Activated CD4-positive, alpha-beta memory T cell treated with anti-CD3 and anti-CD28 coated beads for 36 hours (primary cell): Measurements from ENCODE around the gene CHDH. TPM values are rescaled to one million over a fixed set of nuclear protein-coding genes. Genes with fewer than 3 reads are reported as not detected.

Experiments used
- CTCF ChIA-PET: fragments of 350-600 bp; sonication (Branson Sonifier 250); formaldehyde crosslinking; loops from one replicate; lab custom pipeline; 2021; ENCODE audit warnings: antibody characterized with exemption, inconsistent platforms; lab: Charles Lee
- POLR2A ChIA-PET: fragments of 350-600 bp; sonication (Branson Sonifier 250); formaldehyde crosslinking; loops from one replicate; lab custom pipeline; 2021; ENCODE audit warnings: antibody characterized with exemption; lab: Charles Lee
- DNase-seq: peaks from one replicate; pipeline ENCODE4 v3.0.0-alpha.2; 2020
- H3K27ac Mint-ChIP-seq: one replicate; pipeline ENCODE4 v1.8.0; 2021; ENCODE audit warnings: mixed read lengths
- H3K27me3 Mint-ChIP-seq: one replicate; pipeline ENCODE4 v1.8.0; 2021; ENCODE audit warnings: mixed read lengths
- H3K36me3 Mint-ChIP-seq: one replicate; pipeline ENCODE4 v1.8.0; 2021; ENCODE audit warnings: mixed read lengths
- H3K4me1 Mint-ChIP-seq: one replicate; pipeline ENCODE4 v1.8.0; 2021; ENCODE audit warnings: low read depth, mixed read lengths
- H3K4me3 Mint-ChIP-seq: one replicate; pipeline ENCODE4 v1.8.0; 2021; ENCODE audit warnings: mild to moderate bottlenecking, mixed read lengths
- H3K9me3 Mint-ChIP-seq: one replicate; pipeline ENCODE4 v1.8.0; 2021; ENCODE audit warnings: mixed read lengths
- intact Hi-C: fragments of 100-400 bp; cut with micrococcal nuclease; formaldehyde crosslinking; loops from one replicate; pipeline ENCODE4 v1.15.1; 2023
- total RNA-seq, 2 experiments: library from RNA; stranded (reverse); gene quantifications; one replicate each; pipeline ENCODE4 v1.2.3, GENCODE V29; 2021

CHDH gene
- total RNA-seq, 2 experiments from 2014 or later, result 0.41 to 0.59 TPM

DNA sequence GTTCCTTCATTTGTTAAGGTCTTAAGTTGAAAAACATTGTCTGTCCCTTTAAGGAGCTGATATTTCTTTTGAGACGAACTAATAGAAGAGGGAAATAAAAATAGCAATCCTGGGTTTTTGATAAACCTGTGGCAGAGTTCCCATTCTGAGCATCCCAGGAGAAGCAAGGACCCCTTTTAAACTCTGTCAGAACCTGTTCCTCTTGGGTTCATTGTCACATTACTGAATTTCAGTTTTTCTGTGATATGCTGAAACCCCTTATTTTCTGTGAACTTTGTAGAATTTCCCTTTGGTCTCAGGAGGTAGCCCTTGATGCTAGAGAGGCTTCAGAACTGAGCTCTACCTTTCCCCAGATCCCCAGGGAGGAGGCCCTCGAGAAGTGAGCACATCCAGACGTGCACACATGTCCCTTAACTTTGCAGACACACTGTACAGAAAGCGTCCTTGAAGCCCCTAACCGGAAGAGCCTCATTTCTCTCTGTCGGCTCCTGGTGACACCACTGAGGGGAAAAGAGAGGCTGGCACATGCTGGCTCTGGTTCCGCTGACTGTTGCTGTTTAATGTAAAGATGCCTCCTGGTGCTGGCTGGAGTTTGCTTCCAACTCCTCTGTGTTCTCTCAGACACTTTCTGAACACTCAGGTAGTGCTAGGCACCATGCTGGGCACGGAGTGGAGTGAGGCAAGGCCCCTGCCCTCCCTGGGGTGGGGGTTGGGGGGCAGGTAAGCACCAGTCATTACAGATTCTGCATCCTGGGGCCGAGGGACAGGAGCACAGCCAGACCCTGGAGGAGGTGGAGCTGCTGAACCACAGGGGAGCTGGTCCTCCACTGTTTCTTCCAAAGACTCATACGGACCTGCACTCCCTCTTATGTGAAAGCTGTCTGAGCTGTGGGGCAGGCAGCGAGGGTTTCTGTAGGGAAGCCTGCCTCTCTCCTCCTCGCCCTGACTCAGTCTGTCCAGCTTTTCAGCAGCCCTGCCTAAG is 77.5 kb downstream of the CHDH start:
- no peak overlapping the region for H3K4me3 Mint-ChIP-seq
- H3K36me3 Mint-ChIP-seq, result no peaks in the 10 kb centered on the region
- H3K27ac Mint-ChIP-seq, result no peak overlapping the region
- H3K27me3 Mint-ChIP-seq, result peaks cover 8% of the 10 kb centered on the region
- CTCF ChIA-PET, result no interaction called here
- intact Hi-C loops, result no loop called here
- no peaks in the 10 kb centered on the region for H3K9me3 Mint-ChIP-seq
- H3K4me1 Mint-ChIP-seq, result no peaks in the 10 kb centered on the region
- POLR2A ChIA-PET, result no interaction called here
- no peak for DNase-seq

DNA sequence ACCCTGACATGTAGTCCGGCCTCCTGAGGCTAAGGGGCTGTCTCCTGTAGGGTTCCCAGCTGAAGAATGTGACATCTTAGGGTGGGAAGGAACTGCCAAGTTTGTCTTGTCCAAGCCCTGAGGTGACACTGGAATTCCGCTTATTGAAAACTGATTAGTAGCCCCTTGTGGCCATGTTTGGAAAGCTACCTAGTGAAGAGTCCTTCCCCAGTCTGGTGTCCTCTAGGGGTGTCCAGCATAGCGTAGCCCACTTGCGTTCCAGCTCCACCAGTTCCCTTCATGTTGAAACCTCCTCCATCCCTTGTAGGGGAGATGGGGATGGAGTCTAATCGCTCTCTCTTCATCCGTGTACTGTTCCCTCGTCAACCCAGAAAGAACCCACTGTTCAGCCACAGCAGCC is 79.5 kb downstream of the CHDH start:
- CTCF ChIA-PET, result interaction anchor here (0.6 kb wide), 1 partner anchor 15 kb away, joined by 3 read pairs; no protein-coding TSS in a partner anchor
- Mint-ChIP-seq H3K27me3 (peaks cover 8% of the 10 kb centered on the region), H3K27ac (no peak overlapping the region), H3K9me3 (no peaks in the 10 kb centered on the region), H3K4me3 (no peak overlapping the region), H3K4me1 (no peaks in the 10 kb centered on the region), H3K36me3 (no peaks in the 10 kb centered on the region)
- DNase-seq, result no peak
- intact Hi-C loops, result no loop called here
- POLR2A ChIA-PET, result no interaction called here

DNA sequence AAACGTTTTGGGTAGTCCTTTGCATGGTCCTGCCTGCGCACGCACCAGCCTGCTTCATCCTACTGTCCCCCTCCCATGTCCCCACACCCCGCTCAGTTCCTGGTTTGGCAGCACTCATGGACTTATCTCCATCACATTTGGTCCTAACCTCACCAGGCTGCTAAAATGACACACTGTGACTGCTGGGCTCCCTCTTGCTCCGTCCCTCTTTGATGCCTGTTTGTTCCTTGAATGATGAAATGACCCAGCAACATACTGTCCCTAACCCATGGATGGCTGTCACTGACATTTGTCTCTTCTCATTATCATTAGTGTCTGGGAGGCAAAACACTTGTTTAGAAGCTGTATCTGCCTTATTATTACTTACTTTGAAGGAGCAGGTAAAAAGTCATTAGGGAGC is 80.5 kb downstream of the CHDH start:
- H3K4me1 Mint-ChIP-seq, result no peaks in the 10 kb centered on the region
- DNase-seq, result no peak
- POLR2A ChIA-PET, result no interaction called here
- peaks cover 8% of the 10 kb centered on the region for H3K27me3 Mint-ChIP-seq
- H3K27ac Mint-ChIP-seq, result no peak overlapping the region
- no peaks in the 10 kb centered on the region for H3K9me3 Mint-ChIP-seq
- no peaks in the 10 kb centered on the region for H3K36me3 Mint-ChIP-seq
- CTCF ChIA-PET, result no interaction called here
- no peak overlapping the region for H3K4me3 Mint-ChIP-seq
- intact Hi-C loops, result no loop called here

DNA sequence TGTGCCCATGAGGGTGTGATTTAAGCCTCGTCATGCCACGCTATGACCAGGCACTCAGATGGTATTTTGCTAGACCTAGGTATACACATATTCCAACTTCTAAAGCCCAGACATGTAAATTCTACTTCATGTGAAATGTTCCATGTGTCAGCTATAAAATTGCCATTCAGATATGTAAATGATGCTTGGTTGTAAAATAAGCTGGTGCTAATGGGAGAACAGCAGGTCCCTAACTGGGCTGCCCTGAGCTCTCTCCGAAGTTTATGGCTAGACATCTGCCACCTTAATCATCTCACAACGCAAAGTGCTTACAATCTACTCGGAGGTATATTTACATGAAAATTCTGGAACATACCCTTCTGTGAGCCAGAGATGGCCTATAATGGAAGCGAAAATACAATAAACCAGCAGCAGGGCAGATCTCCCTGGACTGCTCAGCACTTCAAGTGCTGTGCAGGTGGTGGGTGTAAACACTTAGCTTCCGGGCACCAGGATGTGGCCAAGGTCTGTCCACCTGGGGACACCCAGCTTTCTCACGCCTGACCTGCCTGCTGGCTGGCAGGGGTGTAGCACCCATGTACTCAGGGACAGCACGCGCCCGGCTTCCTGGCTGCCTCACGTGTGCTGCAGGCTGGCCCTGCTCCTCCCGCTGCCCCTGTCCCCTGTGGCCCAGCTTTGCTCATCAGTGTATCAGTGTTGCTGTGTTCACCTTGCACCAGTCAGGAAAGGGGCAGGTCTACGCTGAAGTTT is 82.0 kb downstream of the CHDH start:
- H3K36me3 Mint-ChIP-seq, result no peaks in the 10 kb centered on the region
- H3K4me3 Mint-ChIP-seq, result no peak overlapping the region
- H3K27ac Mint-ChIP-seq, result no peak overlapping the region
- H3K4me1 Mint-ChIP-seq, result no peaks in the 10 kb centered on the region
- H3K27me3 Mint-ChIP-seq, result no peaks in the 10 kb centered on the region
- ChIA-PET POLR2A (no interaction called here), CTCF (no interaction called here)
- DNase-seq, result no peak
- no peaks in the 10 kb centered on the region for H3K9me3 Mint-ChIP-seq
- intact Hi-C loops, result no loop called here

DNA sequence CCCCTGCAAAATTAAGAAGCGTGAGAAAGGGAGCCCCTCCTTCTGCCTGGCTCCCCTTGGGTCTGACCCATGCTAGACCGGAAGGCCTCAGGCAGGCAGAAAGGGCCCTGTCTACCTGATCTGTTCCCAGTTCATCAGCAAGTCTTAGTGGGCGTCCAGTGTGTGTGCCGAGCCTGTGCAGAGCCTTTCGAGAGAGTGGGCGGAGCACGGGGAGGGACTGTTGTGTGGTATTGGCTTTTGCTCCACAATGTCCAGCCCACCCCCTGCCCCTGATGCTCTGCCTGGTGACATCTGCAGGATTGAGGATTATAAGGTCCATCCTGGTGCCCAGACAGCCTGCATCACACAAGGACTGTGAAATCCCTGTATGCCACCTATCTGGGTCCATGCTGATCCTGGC is 82.9 kb downstream of the CHDH start:
- intact Hi-C loops, result no loop called here
- POLR2A ChIA-PET, result no interaction called here
- H3K27ac Mint-ChIP-seq, result no peak overlapping the region

More for the DNA sequence above, 82.9 kb downstream of the CHDH start:
- Mint-ChIP-seq H3K9me3 (no peaks in the 10 kb centered on the region), H3K27me3 (no peaks in the 10 kb centered on the region), H3K4me1 (no peaks in the 10 kb centered on the region), H3K36me3 (no peaks in the 10 kb centered on the region), H3K4me3 (no peak overlapping the region)
- CTCF ChIA-PET, result no interaction called here
- DNase-seq, result no peak

Other genes starting within 250 kb of the CHDH start
- 1 to 10 TPM in 1 of 2 experiments, under 1 TPM in 1; 0.92 to 1.1 TPM for gene IL17RB, start 149 bp upstream of the CHDH start, total RNA-seq
- 10 to 100 TPM; 32.0 to 33.1 TPM for gene ACTR8, start 35.7 kb upstream of the CHDH start, total RNA-seq
- gene SELENOK, start 45.4 kb upstream of the CHDH start, total RNA-seq, result 10 to 100 TPM; 55.3 to 56.4 TPM